Natural killer cell (primary cell): Measurements from ENCODE around the gene LLCFC1. TPM values are rescaled to one million over a fixed set of nuclear protein-coding genes. Genes with fewer than 3 reads are reported as not detected.

Source experiments
- ATAC-seq, 3 donors: fragments of 150-1000 bp in 2 of 3; fragments of 200-7000 bp in 1 of 3; cut with Tn5 transposase; 1 replicate in 1 of 3; 2 replicates in 2 of 3; pipeline ENCODE4 v1.10.0; 2021; ENCODE audit warnings: mild to moderate bottlenecking in 2 of 3, moderate library complexity in 2 of 3
- DNase-seq, 2 donors: peaks; one replicate each; pipeline versions ENCODE4 v3.0.0 to v3.0.0-alpha.2; 2013 to 2021; ENCODE audit warnings: mixed read lengths in 1 of 2
- H3K27ac ChIP-seq: one replicate; pipeline ENCODE4 v1.5.1; 2013; ENCODE audit warnings: mild to moderate bottlenecking, low read length
- H3K27me3 ChIP-seq: one replicate; pipeline ENCODE4 v1.6.1; 2013; ENCODE audit warnings: low read length; ENCODE audit not compliant: control insufficient read depth, insufficient read depth
- H3K36me3 ChIP-seq: one replicate; pipeline ENCODE4 v1.6.1; 2013; ENCODE audit warnings: low read length; ENCODE audit not compliant: control insufficient read depth, insufficient read depth
- H3K4me1 ChIP-seq: one replicate; pipeline ENCODE4 v1.6.1; 2013; ENCODE audit warnings: low read length; ENCODE audit not compliant: control insufficient read depth, insufficient read depth
- H3K4me3 ChIP-seq: one replicate; pipeline ENCODE4 v1.5.1; 2013; ENCODE audit warnings: low read length
- H3K9me3 ChIP-seq: one replicate; pipeline ENCODE4 v1.6.1; 2013; ENCODE audit warnings: low read length; ENCODE audit not compliant: control insufficient read depth, insufficient read depth
- H3K27ac Mint-ChIP-seq, 2 donors: one replicate each; pipeline ENCODE4 v1.8.0; 2022; ENCODE audit warnings: mild to moderate bottlenecking in 2 of 2, mixed read lengths in 2 of 2, moderate library complexity in 1 of 2
- H3K27me3 Mint-ChIP-seq, 2 donors: one replicate each; pipeline ENCODE4 v1.8.0; 2022; ENCODE audit warnings: low read depth in 2 of 2, mixed read lengths in 2 of 2
- H3K36me3 Mint-ChIP-seq: one replicate; pipeline ENCODE4 v1.8.0; 2022; ENCODE audit warnings: mixed read lengths
- H3K4me1 Mint-ChIP-seq, 2 donors: one replicate each; pipeline ENCODE4 v1.8.0; 2022; ENCODE audit warnings: mixed read lengths in 2 of 2
- H3K4me3 Mint-ChIP-seq: one replicate; pipeline ENCODE4 v1.8.0; 2022; ENCODE audit warnings: mild to moderate bottlenecking, moderate library complexity, mixed read lengths
- H3K9me3 Mint-ChIP-seq, 2 donors: one replicate each; pipeline ENCODE4 v1.8.0; 2022; ENCODE audit warnings: mixed read lengths in 2 of 2
- WGBS: methylation state at CpG from one replicate; pipeline ENCODE4 v1.1.7; 2013; ENCODE audit warnings: missing lambda C conversion rate; ENCODE audit not compliant: insufficient coverage; 5-methylcytosine and 5-hydroxymethylcytosine counted together
- intact Hi-C: fragments of 100-400 bp; cut with micrococcal nuclease; formaldehyde crosslinking; loops from one replicate; pipeline ENCODE4 v1.14.2; 2022
- total RNA-seq, 4 donors: library from RNA; stranded (reverse); fragments of 120-200 nt in 1 of 4; gene quantifications; one replicate each; pipeline versions ENCODE4 v1.2.3 to v1.2.4, GENCODE V29; 2013 to 2022
- TF ChIP-seq, protein P1 (sequence below): fragments of 200-600 bp; IDR thresholded peaks from one replicate; pipeline ENCODE4 v1.8.0; 2022; ENCODE audit warnings: antibody characterized with exemption

LLCFC1 gene
- total RNA-seq, 3 donors from 2014 or later (not counting 1 experiment from before 2014, with no cell fraction given), result not detected

DNA sequence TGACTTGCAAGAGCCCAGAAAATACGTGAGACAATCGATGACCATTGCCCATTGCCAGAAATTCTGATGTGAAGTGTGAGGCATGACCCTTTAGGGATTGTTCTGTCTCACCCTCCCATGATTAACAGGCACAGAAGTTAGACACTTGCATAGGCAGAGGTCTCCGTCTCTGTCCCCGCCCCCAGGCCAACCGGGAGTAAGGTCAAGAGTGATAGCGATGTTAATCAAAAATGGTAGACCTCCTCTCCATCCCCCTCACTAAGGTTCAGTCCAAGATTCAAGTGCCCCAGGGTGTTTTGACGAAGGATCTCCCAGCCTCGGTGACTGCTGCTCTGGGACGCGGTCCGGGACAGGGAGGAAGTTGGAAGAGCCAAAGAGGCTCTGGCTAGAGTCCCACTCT is 31.0 kb upstream of the LLCFC1 start:
- no peak overlapping the region for H3K4me3 ChIP-seq
- no peaks in the 10 kb centered on the region for H3K36me3 ChIP-seq
- H3K27me3 Mint-ChIP-seq, result peaks cover 16 to 23% of the 10 kb centered on the region in 2 donors
- H3K27ac ChIP-seq, result no peak overlapping the region
- no peaks in the 10 kb centered on the region for H3K27me3 ChIP-seq
- ATAC-seq (no peak), DNase-seq (no peak)
- no peak overlapping the region for H3K4me3 Mint-ChIP-seq
- TF ChIP-seq, protein P1, sequence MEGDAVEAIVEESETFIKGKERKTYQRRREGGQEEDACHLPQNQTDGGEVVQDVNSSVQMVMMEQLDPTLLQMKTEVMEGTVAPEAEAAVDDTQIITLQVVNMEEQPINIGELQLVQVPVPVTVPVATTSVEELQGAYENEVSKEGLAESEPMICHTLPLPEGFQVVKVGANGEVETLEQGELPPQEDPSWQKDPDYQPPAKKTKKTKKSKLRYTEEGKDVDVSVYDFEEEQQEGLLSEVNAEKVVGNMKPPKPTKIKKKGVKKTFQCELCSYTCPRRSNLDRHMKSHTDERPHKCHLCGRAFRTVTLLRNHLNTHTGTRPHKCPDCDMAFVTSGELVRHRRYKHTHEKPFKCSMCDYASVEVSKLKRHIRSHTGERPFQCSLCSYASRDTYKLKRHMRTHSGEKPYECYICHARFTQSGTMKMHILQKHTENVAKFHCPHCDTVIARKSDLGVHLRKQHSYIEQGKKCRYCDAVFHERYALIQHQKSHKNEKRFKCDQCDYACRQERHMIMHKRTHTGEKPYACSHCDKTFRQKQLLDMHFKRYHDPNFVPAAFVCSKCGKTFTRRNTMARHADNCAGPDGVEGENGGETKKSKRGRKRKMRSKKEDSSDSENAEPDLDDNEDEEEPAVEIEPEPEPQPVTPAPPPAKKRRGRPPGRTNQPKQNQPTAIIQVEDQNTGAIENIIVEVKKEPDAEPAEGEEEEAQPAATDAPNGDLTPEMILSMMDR, result no peak
- H3K9me3 ChIP-seq, result no peaks in the 10 kb centered on the region
- no peaks in the 10 kb centered on the region for H3K4me1 ChIP-seq
- no peaks in the 10 kb centered on the region for H3K4me1 Mint-ChIP-seq
- no peak overlapping the region for H3K27ac Mint-ChIP-seq
- intact Hi-C loops, result no loop called here
- 95% methylated on average over 11 of the region's 11 CpGs for WGBS
- no peaks in the 10 kb centered on the region for H3K36me3 Mint-ChIP-seq
- H3K9me3 Mint-ChIP-seq, result no peaks in the 10 kb centered on the region

- Histone ChIP-seq H3K27ac (no peak overlapping the region), H3K4me3 (no peak overlapping the region), H3K36me3 (no peaks in the 10 kb centered on the region), H3K4me1 (no peaks in the 10 kb centered on the region), H3K27me3 (no peaks in the 10 kb centered on the region), H3K9me3 (no peaks in the 10 kb centered on the region)
- 70% methylated on average over 21 of the region's 21 CpGs for WGBS
- peaks cover 20 to 28% of the 10 kb centered on the region in 2 donors for H3K27me3 Mint-ChIP-seq
- no peaks in the 10 kb centered on the region for H3K4me1 Mint-ChIP-seq
- no peak overlapping the region for H3K4me3 Mint-ChIP-seq
- no peaks in the 10 kb centered on the region for H3K9me3 Mint-ChIP-seq
- TF ChIP-seq, protein P1, result no peak
- no peak overlapping the region for H3K27ac Mint-ChIP-seq
- DNase-seq (peak in 1 of 2 donors; percentile 13), ATAC-seq (peak in 1 of 3 donors; percentile 64)
- intact Hi-C loops, result no loop called here
- H3K36me3 Mint-ChIP-seq, result no peaks in the 10 kb centered on the region
Observed at GRCh38 chr7:142908921-142909890, 30.1 kb upstream of the LLCFC1 start.

- H3K27me3 Mint-ChIP-seq, result peaks cover 23 to 30% of the 10 kb centered on the region in 2 donors
- TF ChIP-seq, protein P1, result no peak
- no peak overlapping the region for H3K4me3 Mint-ChIP-seq
- H3K9me3 Mint-ChIP-seq, result no peaks in the 10 kb centered on the region
- intact Hi-C loops, result no loop called here
- 80% methylated on average over 1 of the region's 2 CpGs for WGBS
- Histone ChIP-seq H3K9me3 (no peaks in the 10 kb centered on the region), H3K27me3 (no peaks in the 10 kb centered on the region), H3K4me1 (no peaks in the 10 kb centered on the region), H3K4me3 (no peak overlapping the region), H3K27ac (no peak overlapping the region), H3K36me3 (no peaks in the 10 kb centered on the region)
- H3K36me3 Mint-ChIP-seq, result no peaks in the 10 kb centered on the region
- no peak for ATAC-seq
- DNase-seq, result no peak
- H3K27ac Mint-ChIP-seq, result no peak overlapping the region
- H3K4me1 Mint-ChIP-seq, result no peaks in the 10 kb centered on the region
Observed at GRCh38 chr7:142910031-142910433, 29.3 kb upstream of the LLCFC1 start.
